ENCODE measurements around the gene PIGL. TPM values are rescaled to one million over a fixed set of nuclear protein-coding genes. Genes with fewer than 3 reads are reported as not detected.
A peak's percentile ranks its signal among the peaks of the same experiment; 100 is the strongest.

Gene PIGL
- total RNA-seq, 4 donors from 2014 or later = 60.9 to 142 (median 101) TPM

GRCh38 chr17:16363749-16364536, 146.9 kb downstream of the PIGL start:
- H3K27me3 ChIP-seq = no peaks in the 10 kb centered on the region
- WGBS, 2 donors (ENCODE audit: low coverage in 1 of 2) = 3 to 9% methylated on average over 5 to 6 of the region's 6 CpGs
- no peak overlapping the region for H3K27ac ChIP-seq
- peaks cover 0 to 6% (median 2%) of the 10 kb centered on the region in 4 donors for H3K4me1 ChIP-seq
- in situ Hi-C loops (cut with MboI; ENCODE audit: low pct_ligation_motif_present in 1 of 4, low pct_unique_long_range_greater_than_20kb in 1 of 4, low sequenced_read_pairs in 3 of 4) = loop anchor here (10.0 to 25.0 kb wide), 2 partner anchors 148 to 161 kb away; no protein-coding TSS in a partner anchor
- peak; percentile 80 for DNase-seq
- no peaks in the 10 kb centered on the region for H3K36me3 ChIP-seq
- intact Hi-C loops (cut with DNase I; ENCODE audit: low total_unique reads) = no loop called here
- H3K9me3 ChIP-seq = no peaks in the 10 kb centered on the region
- no peak overlapping the region for H3K4me3 ChIP-seq
- TF ChIP-seq POLR2A (IDR thresholded peaks at IDR 0.05) = no peak
- TF ChIP-seq CTCF (IDR thresholded peaks at IDR 0.05) = peak; percentile 88 to 97 (median 92)

- intact Hi-C loops (cut with DNase I; ENCODE audit: low total_unique reads) (no loop called here), in situ Hi-C loops (cut with MboI; ENCODE audit: low pct_ligation_motif_present in 1 of 4, low pct_unique_long_range_greater_than_20kb in 1 of 4, low sequenced_read_pairs in 3 of 4) (loop anchor here (10.0 to 25.0 kb wide), 2 partner anchors 148 to 160 kb away; no protein-coding TSS in a partner anchor)
- H3K4me3 ChIP-seq = no peak overlapping the region
- peaks cover 0 to 6% (median 2%) of the 10 kb centered on the region in 4 donors for H3K4me1 ChIP-seq
- no peaks in the 10 kb centered on the region for H3K9me3 ChIP-seq
- H3K27ac ChIP-seq = no peak overlapping the region
- DNase-seq = no peak
- TF ChIP-seq EP300 (IDR thresholded peaks at IDR 0.05; ENCODE audit: low read depth) (no peak), CTCF (IDR thresholded peaks at IDR 0.05) (no peak), POLR2AphosphoS5 (IDR thresholded peaks at IDR 0.05) (no peak), POLR2A (IDR thresholded peaks at IDR 0.05) (no peak)
- H3K36me3 ChIP-seq = no peaks in the 10 kb centered on the region
- no peaks in the 10 kb centered on the region for H3K27me3 ChIP-seq
Measured at GRCh38 chr17:16364625-16365024, 147.6 kb downstream of the PIGL start.

GRCh38 chr17:16371742-16372141, 154.7 kb downstream of the PIGL start:
- Histone ChIP-seq H3K36me3 (no peaks in the 10 kb centered on the region), H3K4me1 (peaks cover 0 to 12% (median 4%) of the 10 kb centered on the region in 4 donors), H3K9me3 (no peaks in the 10 kb centered on the region), H3K4me3 (no peak overlapping the region), H3K27ac (no peak overlapping the region), H3K27me3 (no peaks in the 10 kb centered on the region)
- DNase-seq = no peak
- intact Hi-C loops (cut with DNase I; ENCODE audit: low total_unique reads) (no loop called here), in situ Hi-C loops (cut with MboI; ENCODE audit: low pct_ligation_motif_present in 1 of 4, low pct_unique_long_range_greater_than_20kb in 1 of 4, low sequenced_read_pairs in 3 of 4) (loop anchor here in 2 of 4 donors (25.0 kb wide), 1 partner anchor 141 kb away; no protein-coding TSS in a partner anchor)
- TF ChIP-seq EP300 (IDR thresholded peaks at IDR 0.05; ENCODE audit: low read depth) (no peak), POLR2A (IDR thresholded peaks at IDR 0.05) (no peak), POLR2AphosphoS5 (IDR thresholded peaks at IDR 0.05) (no peak), CTCF (IDR thresholded peaks at IDR 0.05) (no peak)
- WGBS, 2 donors (ENCODE audit: low coverage in 1 of 2) = 70 to 100% methylated on average over 1 to 5 of the region's 5 CpGs

- TF ChIP-seq POLR2AphosphoS5 (IDR thresholded peaks at IDR 0.05) = peak in 1 of 3 donors; percentile 34
- TF ChIP-seq POLR2A (IDR thresholded peaks at IDR 0.05) = no peak
- WGBS, 2 donors (ENCODE audit: low coverage in 1 of 2) = 47 to 55% methylated on average over 12 to 16 of the region's 16 CpGs
- Histone ChIP-seq H3K4me1 (peaks cover 0 to 29% (median 8%) of the 10 kb centered on the region in 4 donors), H3K36me3 (no peaks in the 10 kb centered on the region), H3K4me3 (no peak overlapping the region), H3K27me3 (no peaks in the 10 kb centered on the region), H3K27ac (peak overlapping the region in 3 of 4 donors; percentile 31 to 54 (median 44)), H3K9me3 (no peaks in the 10 kb centered on the region)
- in situ Hi-C loops (cut with MboI; ENCODE audit: low pct_ligation_motif_present in 1 of 4, low pct_unique_long_range_greater_than_20kb in 1 of 4, low sequenced_read_pairs in 3 of 4) = loop anchor here in 2 of 4 donors (25.0 kb wide), 1 partner anchor 138 kb away; no protein-coding TSS in a partner anchor
- intact Hi-C loops (cut with DNase I; ENCODE audit: low total_unique reads) = no loop called here
- DNase-seq = peak; percentile 52
Measured at GRCh38 chr17:16374146-16374938, 157.3 kb downstream of the PIGL start.

Small RNA genes within 50 kb of the gene (small RNA-seq; reads per million reads assigned to genes)
- 0 to 0.35 (median 0.13) reads per million in 4 donors for gene MIR1288

Other genes with a start within 250 kb of the PIGL start
- 10 to 100 TPM in 3 of 4 donors, 1 to 10 TPM in 1; 3.6 to 19.5 (median 18.6) TPM for gene ZSWIM7, start 217.5 kb upstream of the PIGL start, total RNA-seq
- 100 to 1,000 TPM in 3 of 4 donors, 10 to 100 TPM in 1; 65.3 to 371 (median 187) TPM for gene TTC19, start 217.4 kb upstream of the PIGL start, total RNA-seq
- 100 to 1,000 TPM; 267 to 519 (median 376) TPM for gene NCOR1, start 1.7 kb upstream of the PIGL start, total RNA-seq
- gene CENPV, start 136.3 kb downstream of the PIGL start, total RNA-seq = 100 to 1,000 TPM in 1 of 4 donors, 10 to 100 TPM in 3; 27.0 to 156 (median 57.1) TPM
- 1,000 to 10,000 TPM in 1 of 4 donors, 100 to 1,000 TPM in 3; 426 to 1,167 (median 805) TPM for gene UBB, start 163.9 kb downstream of the PIGL start, total RNA-seq
- gene TRPV2, start 198.4 kb downstream of the PIGL start, total RNA-seq = 1 to 10 TPM; 2.4 to 8.2 (median 4.4) TPM

Measured in transverse colon (tissue), 4 donors.